ENCODE measurements around the gene C3orf20.

The C3orf20 gene

DNA sequence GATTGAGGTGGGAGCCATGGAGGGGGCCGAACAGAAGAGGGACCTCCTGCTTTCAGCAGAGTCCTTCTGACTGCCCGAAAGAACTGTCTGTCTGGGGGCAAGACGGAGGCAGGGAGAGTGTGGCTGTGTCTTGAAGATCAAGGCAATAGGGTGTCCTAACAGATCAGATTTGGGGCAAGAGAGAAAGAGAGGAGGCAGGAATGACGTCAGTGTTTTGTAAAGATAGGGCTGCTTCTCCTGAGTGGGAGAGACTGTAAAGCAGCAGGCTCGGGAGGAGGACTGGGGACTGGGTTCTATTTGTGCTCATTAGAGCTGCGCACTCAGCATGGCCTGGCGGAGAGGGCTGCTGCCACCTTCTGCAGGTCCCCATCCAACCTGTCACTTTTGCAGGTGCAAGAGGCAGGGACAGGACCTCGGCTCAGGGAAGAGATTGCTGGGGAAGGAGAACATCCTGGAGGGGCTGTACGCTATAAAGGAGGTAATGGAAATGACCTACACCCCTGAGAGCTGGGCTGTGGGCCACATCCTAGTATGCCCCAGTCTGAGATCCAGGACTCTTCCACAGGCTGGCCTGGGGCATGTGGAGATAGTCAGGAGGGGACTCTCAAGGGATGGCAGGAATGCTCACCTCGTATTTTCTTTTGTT lies 114.8 kb downstream of the C3orf20 start:
- Histone ChIP-seq H3K27me3 (ENCODE audit: insufficient read depth, low read length) (no peaks in the 10 kb centered on the region), H3K36me3 (ENCODE audit: insufficient read depth, low read length) (no peaks in the 10 kb centered on the region), H3K27ac (ENCODE audit: low read depth, low read length) (no peak overlapping the region), H3K9ac (ENCODE audit: low read depth, low read length) (no peak overlapping the region), H3K4me1 (ENCODE audit: insufficient read depth, low read length) (no peaks in the 10 kb centered on the region), H3K9me3 (ENCODE audit: insufficient read depth, low read depth, low read length) (no peaks in the 10 kb centered on the region), H3K4me3 (ENCODE audit: low read length) (no peak overlapping the region)
- WGBS = 74% methylated on average over 10 of the region's 10 CpGs

- H3K27me3 ChIP-seq (ENCODE audit: insufficient read depth, low read length) = no peaks in the 10 kb centered on the region
- 37% methylated on average over 15 of the region's 15 CpGs for WGBS
- H3K4me1 ChIP-seq (ENCODE audit: insufficient read depth, low read length) = no peaks in the 10 kb centered on the region
- no peaks in the 10 kb centered on the region for H3K9me3 ChIP-seq (ENCODE audit: insufficient read depth, low read depth, low read length)
- H3K27ac ChIP-seq (ENCODE audit: low read depth, low read length) = no peak overlapping the region
- peak overlapping the region; percentile 19 for H3K4me3 ChIP-seq (ENCODE audit: low read length)
- no peaks in the 10 kb centered on the region for H3K36me3 ChIP-seq (ENCODE audit: insufficient read depth, low read length)
- H3K9ac ChIP-seq (ENCODE audit: low read depth, low read length) = no peak overlapping the region
These were observed 116.5 kb downstream of the C3orf20 start for GRCh38 chr3:14791343-14791945.

DNA sequence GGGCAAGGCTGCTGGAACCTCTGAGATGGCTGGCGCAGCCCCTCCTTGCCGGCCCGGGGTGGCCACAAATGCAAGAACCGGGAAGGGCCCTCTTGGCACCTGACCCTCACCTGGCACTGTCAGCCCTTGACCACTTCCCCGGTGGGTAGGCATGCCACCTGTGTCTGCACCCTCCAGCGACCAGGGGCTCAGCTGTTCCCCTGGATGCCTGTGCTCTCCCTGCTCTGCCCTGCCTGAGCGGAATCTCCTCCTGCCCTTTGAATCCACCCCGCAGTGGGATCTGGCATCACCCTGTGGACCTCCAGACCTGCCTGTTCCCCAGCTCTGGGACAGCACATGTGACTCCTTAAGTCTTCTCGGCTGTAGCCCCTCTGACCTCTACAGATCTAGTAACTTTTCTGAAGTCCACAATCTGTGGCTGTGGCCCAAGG lies 117.8 kb downstream of the C3orf20 start:
- Histone ChIP-seq H3K4me3 (ENCODE audit: low read length) (no peak overlapping the region), H3K27me3 (ENCODE audit: insufficient read depth, low read length) (no peaks in the 10 kb centered on the region), H3K9ac (ENCODE audit: low read depth, low read length) (no peak overlapping the region), H3K36me3 (ENCODE audit: insufficient read depth, low read length) (no peaks in the 10 kb centered on the region), H3K27ac (ENCODE audit: low read depth, low read length) (no peak overlapping the region), H3K4me1 (ENCODE audit: insufficient read depth, low read length) (no peaks in the 10 kb centered on the region), H3K9me3 (ENCODE audit: insufficient read depth, low read depth, low read length) (no peaks in the 10 kb centered on the region)
- WGBS = 93% methylated on average over 9 of the region's 9 CpGs

DNA sequence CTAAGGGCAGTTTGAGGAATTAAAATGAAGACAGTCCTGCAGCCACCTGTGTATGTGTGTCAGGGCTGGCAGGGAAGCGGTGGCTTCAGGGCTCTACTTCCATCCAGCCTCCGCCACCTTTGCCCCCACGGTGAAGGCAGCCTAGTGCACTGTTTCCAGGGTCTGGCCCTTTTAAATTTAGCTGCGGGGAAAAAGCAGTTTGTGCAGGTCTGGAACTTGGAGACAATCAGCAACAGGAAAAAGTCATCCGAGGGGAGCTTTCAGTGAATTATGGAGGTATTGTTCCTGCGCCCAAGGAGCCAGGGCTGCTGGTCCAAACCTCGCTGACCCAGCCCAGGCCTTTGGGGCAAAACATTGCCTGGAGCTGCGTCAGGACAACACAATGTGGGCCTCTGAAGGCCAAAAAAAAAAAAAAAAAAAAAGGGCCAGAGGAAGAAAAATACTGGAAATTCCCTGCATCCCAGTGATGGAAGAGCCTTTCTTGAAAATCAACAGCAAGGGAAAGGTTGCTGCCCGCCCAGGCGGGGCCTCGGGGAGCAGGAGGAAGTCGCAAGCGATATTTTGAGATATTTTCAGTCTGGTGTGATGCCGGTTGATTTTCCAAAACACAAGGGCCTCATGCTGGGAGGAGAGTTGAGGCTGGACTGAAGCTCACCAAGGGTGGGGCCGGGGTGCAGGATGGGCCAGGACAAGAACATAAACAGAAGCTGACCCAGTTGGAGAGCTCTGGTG lies 118.4 kb downstream of the C3orf20 start:
- Histone ChIP-seq H3K9me3 (ENCODE audit: insufficient read depth, low read depth, low read length) (no peaks in the 10 kb centered on the region), H3K4me1 (ENCODE audit: insufficient read depth, low read length) (no peaks in the 10 kb centered on the region), H3K4me3 (ENCODE audit: low read length) (no peak overlapping the region), H3K36me3 (ENCODE audit: insufficient read depth, low read length) (no peaks in the 10 kb centered on the region), H3K27ac (ENCODE audit: low read depth, low read length) (no peak overlapping the region), H3K27me3 (ENCODE audit: insufficient read depth, low read length) (no peaks in the 10 kb centered on the region), H3K9ac (ENCODE audit: low read depth, low read length) (no peak overlapping the region)
- WGBS = 87% methylated on average over 15 of the region's 15 CpGs

GRCh38 chr3:14793858-14794234 lies 118.9 kb downstream of the C3orf20 start:
- Histone ChIP-seq H3K9me3 (ENCODE audit: insufficient read depth, low read depth, low read length) (no peaks in the 10 kb centered on the region), H3K9ac (ENCODE audit: low read depth, low read length) (no peak overlapping the region), H3K27me3 (ENCODE audit: insufficient read depth, low read length) (no peaks in the 10 kb centered on the region), H3K4me1 (ENCODE audit: insufficient read depth, low read length) (no peaks in the 10 kb centered on the region), H3K27ac (ENCODE audit: low read depth, low read length) (no peak overlapping the region), H3K36me3 (ENCODE audit: insufficient read depth, low read length) (no peaks in the 10 kb centered on the region), H3K4me3 (ENCODE audit: low read length) (no peak overlapping the region)
- 94% methylated on average over 5 of the region's 5 CpGs for WGBS

DNA sequence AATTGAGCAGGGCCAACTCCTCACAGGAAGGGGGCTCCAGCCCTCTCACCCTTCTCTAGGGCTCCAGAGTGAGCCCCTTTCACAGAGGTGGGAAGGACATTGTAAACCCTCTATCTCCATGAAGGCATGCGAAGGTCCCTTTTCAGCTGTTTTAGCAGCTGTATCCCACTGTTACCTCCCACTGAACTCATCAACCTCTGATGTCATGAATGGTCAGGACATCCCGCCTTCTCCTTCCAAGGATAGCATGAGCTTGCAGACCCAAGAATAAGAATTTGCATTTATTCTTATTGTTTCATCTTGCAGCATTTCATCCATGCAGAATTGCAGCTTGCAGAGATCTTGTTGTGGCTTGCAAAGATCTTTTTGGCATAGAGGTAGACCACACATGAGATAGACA lies 119.5 kb downstream of the C3orf20 start:
- Histone ChIP-seq H3K36me3 (ENCODE audit: insufficient read depth, low read length) (no peaks in the 10 kb centered on the region), H3K9ac (ENCODE audit: low read depth, low read length) (no peak overlapping the region), H3K4me3 (ENCODE audit: low read length) (no peak overlapping the region), H3K27me3 (ENCODE audit: insufficient read depth, low read length) (no peaks in the 10 kb centered on the region), H3K4me1 (ENCODE audit: insufficient read depth, low read length) (no peaks in the 10 kb centered on the region), H3K27ac (ENCODE audit: low read depth, low read length) (no peak overlapping the region), H3K9me3 (ENCODE audit: insufficient read depth, low read depth, low read length) (no peaks in the 10 kb centered on the region)
- 70% methylated on average over 2 of the region's 2 CpGs for WGBS

DNA sequence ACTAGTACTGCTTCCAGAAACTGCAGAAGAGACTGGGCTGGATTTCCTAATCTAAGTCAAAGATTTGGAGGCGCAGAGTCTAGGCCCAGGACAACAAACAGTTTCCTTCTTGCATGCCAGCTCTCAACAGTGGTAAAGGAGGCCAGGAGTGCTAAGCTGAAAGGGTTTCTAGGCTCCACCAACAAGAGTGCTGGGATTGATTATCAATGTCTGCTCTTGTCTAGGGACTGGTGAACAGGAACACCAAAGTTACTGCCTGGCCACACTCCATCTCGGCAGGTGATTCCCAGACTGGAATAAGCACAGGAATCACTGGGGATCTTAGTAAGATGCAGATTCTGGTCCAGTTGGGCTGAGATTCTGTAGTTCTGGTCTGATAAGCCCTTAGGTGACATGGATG lies 121.1 kb downstream of the C3orf20 start:
- 94% methylated on average over 2 of the region's 2 CpGs for WGBS
- Histone ChIP-seq H3K4me1 (ENCODE audit: insufficient read depth, low read length) (no peaks in the 10 kb centered on the region), H3K9me3 (ENCODE audit: insufficient read depth, low read depth, low read length) (no peaks in the 10 kb centered on the region), H3K27me3 (ENCODE audit: insufficient read depth, low read length) (no peaks in the 10 kb centered on the region), H3K27ac (ENCODE audit: low read depth, low read length) (no peak overlapping the region), H3K36me3 (ENCODE audit: insufficient read depth, low read length) (no peaks in the 10 kb centered on the region), H3K4me3 (ENCODE audit: low read length) (no peak overlapping the region), H3K9ac (ENCODE audit: low read depth, low read length) (no peak overlapping the region)

DNA sequence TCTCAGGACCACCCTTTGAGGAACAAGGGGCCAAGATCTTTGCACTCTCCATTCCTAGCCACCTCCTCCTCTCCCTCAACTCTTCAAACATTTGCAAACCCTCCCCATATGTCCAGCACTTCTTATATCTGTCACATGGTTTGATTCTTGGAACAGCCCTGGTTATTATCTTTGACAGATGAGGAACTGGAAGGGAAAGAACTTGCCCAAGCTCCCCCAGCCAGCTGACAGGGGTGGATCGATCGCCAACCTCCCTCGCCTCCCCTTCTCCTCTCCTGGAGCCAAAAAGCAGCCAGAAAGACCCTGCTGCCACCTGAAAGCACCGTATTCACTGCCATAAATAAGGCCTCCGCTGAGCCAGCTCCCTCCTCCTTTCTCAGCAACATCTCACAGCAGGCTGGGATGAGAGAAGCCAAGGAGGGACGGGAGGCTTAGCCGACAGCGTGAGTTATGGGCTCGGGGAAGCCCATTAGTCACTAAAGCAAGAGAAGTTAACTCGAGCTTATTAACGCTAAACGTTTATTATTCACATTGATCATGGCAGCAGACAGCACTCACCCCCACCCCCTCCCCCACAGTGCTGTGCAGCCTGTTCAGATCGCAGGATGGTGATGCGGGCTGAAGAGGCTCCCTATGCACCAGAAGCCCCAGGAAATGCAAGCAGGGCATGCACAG lies 121.6 kb downstream of the C3orf20 start:
- Histone ChIP-seq H3K9me3 (ENCODE audit: insufficient read depth, low read depth, low read length) (no peaks in the 10 kb centered on the region), H3K36me3 (ENCODE audit: insufficient read depth, low read length) (no peaks in the 10 kb centered on the region), H3K9ac (ENCODE audit: low read depth, low read length) (no peak overlapping the region), H3K4me3 (ENCODE audit: low read length) (no peak overlapping the region), H3K27me3 (ENCODE audit: insufficient read depth, low read length) (no peaks in the 10 kb centered on the region), H3K4me1 (ENCODE audit: insufficient read depth, low read length) (no peaks in the 10 kb centered on the region), H3K27ac (ENCODE audit: low read depth, low read length) (no peak overlapping the region)
- WGBS = 79% methylated on average over 14 of the region's 14 CpGs

DNA sequence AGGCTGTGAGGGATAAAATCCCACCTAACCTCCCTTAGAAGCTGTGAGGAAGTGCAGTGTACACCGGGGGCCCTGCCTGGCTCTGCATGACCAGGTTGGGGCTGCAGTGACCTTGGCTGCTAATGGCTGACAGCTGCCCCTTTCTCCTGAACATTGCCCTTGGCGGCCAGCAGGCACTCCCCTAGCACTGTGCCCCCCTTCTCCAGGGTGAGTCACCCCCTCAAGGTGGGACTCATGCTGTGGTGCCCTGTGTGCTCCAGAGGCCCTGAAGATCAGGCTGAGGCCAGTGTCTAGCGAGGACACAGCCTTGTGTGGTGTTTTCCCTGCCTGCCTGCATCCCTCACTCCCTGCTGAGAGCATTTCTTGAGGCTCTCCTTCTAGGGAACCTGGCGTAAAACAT lies 122.8 kb downstream of the C3orf20 start:
- Histone ChIP-seq H3K4me1 (ENCODE audit: insufficient read depth, low read length) (no peaks in the 10 kb centered on the region), H3K9me3 (ENCODE audit: insufficient read depth, low read depth, low read length) (no peaks in the 10 kb centered on the region), H3K9ac (ENCODE audit: low read depth, low read length) (no peak overlapping the region), H3K27ac (ENCODE audit: low read depth, low read length) (no peak overlapping the region), H3K27me3 (ENCODE audit: insufficient read depth, low read length) (no peaks in the 10 kb centered on the region), H3K36me3 (ENCODE audit: insufficient read depth, low read length) (no peaks in the 10 kb centered on the region), H3K4me3 (ENCODE audit: low read length) (no peak overlapping the region)
- 79% methylated on average over 4 of the region's 4 CpGs for WGBS

DNA sequence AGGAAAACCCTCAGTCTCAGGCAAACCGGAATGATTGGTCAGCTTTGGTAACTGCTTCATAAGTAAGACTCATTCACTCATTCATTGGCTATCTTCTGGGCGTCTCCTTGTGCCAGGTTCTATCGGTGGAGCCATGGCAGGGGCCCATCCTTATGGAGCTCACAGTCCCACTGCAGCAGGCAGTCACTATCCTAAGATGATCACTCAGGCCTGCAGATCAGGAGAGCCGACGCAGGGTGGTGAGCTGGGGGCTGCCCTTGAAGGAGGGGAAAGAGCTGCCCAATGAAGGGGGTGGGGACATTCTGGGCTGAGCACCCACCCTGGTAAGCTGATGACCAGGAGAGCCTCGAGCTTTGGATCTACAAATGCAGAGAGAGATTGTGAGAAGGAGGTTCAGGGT lies 123.3 kb downstream of the C3orf20 start:
- Histone ChIP-seq H3K4me1 (ENCODE audit: insufficient read depth, low read length) (no peaks in the 10 kb centered on the region), H3K36me3 (ENCODE audit: insufficient read depth, low read length) (no peaks in the 10 kb centered on the region), H3K27ac (ENCODE audit: low read depth, low read length) (no peak overlapping the region), H3K9me3 (ENCODE audit: insufficient read depth, low read depth, low read length) (no peaks in the 10 kb centered on the region), H3K4me3 (ENCODE audit: low read length) (no peak overlapping the region), H3K27me3 (ENCODE audit: insufficient read depth, low read length) (no peaks in the 10 kb centered on the region), H3K9ac (ENCODE audit: low read depth, low read length) (no peak overlapping the region)
- 87% methylated on average over 6 of the region's 6 CpGs for WGBS

- Histone ChIP-seq H3K9me3 (ENCODE audit: insufficient read depth, low read depth, low read length) (no peaks in the 10 kb centered on the region), H3K27me3 (ENCODE audit: insufficient read depth, low read length) (no peaks in the 10 kb centered on the region), H3K36me3 (ENCODE audit: insufficient read depth, low read length) (no peaks in the 10 kb centered on the region), H3K27ac (ENCODE audit: low read depth, low read length) (no peak overlapping the region), H3K4me1 (ENCODE audit: insufficient read depth, low read length) (no peaks in the 10 kb centered on the region), H3K9ac (ENCODE audit: low read depth, low read length) (no peak overlapping the region), H3K4me3 (ENCODE audit: low read length) (no peak overlapping the region)
- WGBS = 86% methylated on average over 2 of the region's 4 CpGs
These were observed 124.2 kb downstream of the C3orf20 start for GRCh38 chr3:14799146-14799545.

Measured in HUES64 (cell line).